Thyroid gland (tissue), 4 donors: ENCODE measurements around the gene KIF23. TPM values are rescaled to one million over a fixed set of nuclear protein-coding genes. Genes with fewer than 3 reads are reported as not detected.

Source experiments
- DNase-seq, 2 donors: peaks; one replicate each; pipeline ENCODE4 v3.0.0-alpha.2; 2019
- H3K27ac ChIP-seq, 3 donors: fragments of 200-600 bp; sonication (generic); 1 replicate in 2 of 3; 2 replicates in 1 of 3; pipeline ENCODE4 v1.5.1; 2016 to 2019; ENCODE audit warnings: mild to moderate bottlenecking in 1 of 3, moderate library complexity in 1 of 3
- H3K27me3 ChIP-seq: fragments of 200-600 bp; sonication (generic); one replicate; pipeline ENCODE4 v1.5.1; 2019
- H3K36me3 ChIP-seq, 2 donors: fragments of 200-600 bp; sonication (generic); one replicate each; pipeline ENCODE4 v1.5.1; 2016 to 2019
- H3K4me1 ChIP-seq, 2 donors: fragments of 200-600 bp; sonication (generic); one replicate each; pipeline ENCODE4 v1.5.1; 2017 to 2019
- H3K4me3 ChIP-seq, 3 donors: fragments of 200-600 bp; sonication (generic); replicated peaks in 1 of 3; 1 replicate in 2 of 3; 2 replicates in 1 of 3; pipeline ENCODE4 v1.5.1; 2016; ENCODE audit warnings: mild to moderate bottlenecking in 1 of 3
- H3K9me3 ChIP-seq: fragments of 200-600 bp; sonication (generic); one replicate; pipeline ENCODE4 v1.5.1; 2017
- CTCF ChIP-seq, 6 experiments: fragments of 200-600 bp in 3 of 6; fragments of 450-650 bp in 3 of 6; sonication (generic) in 3 of 6; IDR thresholded peaks; one replicate each; pipeline ENCODE4 v1.5.1; 2016 to 2019; ENCODE audit warnings: antibody characterized with exemption in 6 of 6, mild to moderate bottlenecking in 2 of 6, inconsistent platforms in 1 of 6, moderate library complexity in 1 of 6
- POLR2A ChIP-seq, 2 donors: fragments of 450-650 bp; IDR thresholded peaks; one replicate each; pipeline ENCODE4 v1.6.1; 2017; ENCODE audit warnings: antibody characterized with exemption in 2 of 2, mild to moderate bottlenecking in 2 of 2, moderate library complexity in 1 of 2
- WGBS, 2 donors: methylation state at CpG; one replicate each; pipeline ENCODE4 v1.1.5; 2017; 5-methylcytosine and 5-hydroxymethylcytosine counted together
- intact Hi-C: fragments of 100-400 bp; cut with DNase I; formaldehyde crosslinking; loops from one replicate; pipeline ENCODE4 v1.15.1; 2023
- total RNA-seq, 4 donors: library from RNA; depleted of rRNA; stranded (reverse); fragments of >200 nt; gene quantifications; one replicate each; pipeline ENCODE4 v1.2.3, GENCODE V29; 2016

Gene KIF23
- total RNA-seq, 4 donors from 2014 or later = 0.40 to 3.3 (median 1.2) TPM; not detected in 1

DNA sequence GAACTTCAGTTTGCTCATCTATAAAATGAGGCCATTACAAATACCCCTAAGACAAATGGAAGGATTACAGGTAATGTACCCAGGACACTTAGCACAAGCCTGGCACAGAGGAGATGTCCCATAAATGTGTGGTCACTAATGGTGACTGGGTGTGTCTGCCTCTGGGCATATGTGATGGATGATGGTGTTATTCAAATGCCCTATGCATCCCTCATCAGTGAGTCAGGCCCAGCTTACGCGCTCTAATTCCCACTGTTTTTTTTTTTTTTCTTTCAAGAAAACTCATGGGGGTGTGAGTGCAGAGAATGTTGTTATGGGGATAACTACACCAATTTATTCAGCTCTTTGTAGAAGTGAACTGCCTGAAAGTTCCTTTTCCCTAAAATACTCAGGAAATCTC is 23.6 kb upstream of the KIF23 start:
- H3K36me3 ChIP-seq = no peaks in the 10 kb centered on the region
- TF ChIP-seq POLR2A (IDR thresholded peaks at IDR 0.05) (no peak), CTCF (IDR thresholded peaks at IDR 0.05) (no peak)
- peak overlapping the region; percentile 47 to 75 (median 69) for H3K27ac ChIP-seq
- intact Hi-C loops = no loop called here
- no peaks in the 10 kb centered on the region for H3K27me3 ChIP-seq
- H3K9me3 ChIP-seq = no peaks in the 10 kb centered on the region
- H3K4me3 ChIP-seq = no peak overlapping the region
- peaks cover 24 to 28% of the 10 kb centered on the region in 2 donors for H3K4me1 ChIP-seq
- 83 to 90% methylated on average over 2 of the region's 2 CpGs for WGBS, 2 donors
- no peak for DNase-seq

DNA sequence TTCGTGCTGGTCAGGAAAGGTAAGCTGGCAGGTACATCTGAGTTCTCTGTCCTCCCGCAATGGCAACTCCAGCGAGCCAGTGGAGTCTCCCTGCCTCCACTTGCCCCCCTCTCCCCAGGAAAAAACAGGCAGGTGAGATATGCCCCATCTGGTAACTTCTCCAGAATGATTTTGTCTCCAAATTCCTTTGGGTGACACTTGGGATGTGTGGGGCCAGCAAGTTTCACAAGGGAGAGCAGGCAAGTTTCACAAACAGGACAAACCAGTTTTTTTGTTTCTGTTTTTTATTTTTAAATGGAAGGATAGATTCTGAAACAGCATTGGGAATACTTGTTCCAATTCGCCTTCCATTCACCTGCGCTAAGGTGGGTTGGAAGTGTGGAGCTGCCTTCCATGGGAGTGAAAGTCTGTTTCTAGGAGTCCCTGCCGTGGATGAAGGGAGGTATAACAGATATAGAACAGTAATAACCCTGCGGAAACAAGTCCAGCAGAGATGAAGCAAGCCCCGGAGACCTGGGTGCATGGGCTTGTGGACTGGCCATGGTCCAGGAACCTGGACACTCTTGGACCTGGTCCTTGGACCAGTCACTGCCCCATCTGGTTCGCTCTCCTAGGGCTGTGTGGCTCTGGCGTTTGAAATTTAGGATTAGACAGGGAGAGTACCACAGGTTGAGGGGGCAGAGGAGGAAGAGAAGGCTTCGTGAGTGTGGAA is 22.9 kb upstream of the KIF23 start:
- 68 to 74% methylated on average over 11 of the region's 11 CpGs for WGBS, 2 donors
- H3K27me3 ChIP-seq = no peaks in the 10 kb centered on the region
- H3K36me3 ChIP-seq = no peaks in the 10 kb centered on the region
- no peaks in the 10 kb centered on the region for H3K9me3 ChIP-seq
- TF ChIP-seq POLR2A (IDR thresholded peaks at IDR 0.05) (no peak), CTCF (IDR thresholded peaks at IDR 0.05) (no peak)
- peaks cover 24 to 28% of the 10 kb centered on the region in 2 donors for H3K4me1 ChIP-seq
- peak overlapping the region; percentile 47 to 81 (median 75) for H3K27ac ChIP-seq
- H3K4me3 ChIP-seq = no peak overlapping the region
- DNase-seq = peak; percentile 46 to 57
- intact Hi-C loops = no loop called here

DNA sequence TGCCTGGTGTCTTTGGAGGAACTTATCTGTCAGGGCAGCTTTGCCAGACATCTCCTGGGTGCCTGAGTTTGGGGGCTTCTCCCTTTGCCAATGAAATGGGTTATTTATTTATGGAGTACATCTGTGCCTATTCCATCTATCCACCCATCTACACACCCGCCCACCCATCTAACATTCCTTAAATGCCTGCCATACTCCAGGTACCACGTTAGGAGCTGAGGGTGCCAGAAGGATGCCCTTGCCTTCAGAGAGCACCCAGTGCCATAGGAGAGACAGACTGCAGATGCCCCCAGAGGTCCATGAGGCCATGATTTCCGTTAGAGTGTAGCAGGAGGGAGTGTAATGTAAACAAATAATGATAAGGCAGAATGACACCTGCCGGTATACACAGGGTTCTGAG is 21.8 kb upstream of the KIF23 start:
- 66 to 76% methylated on average over 4 of the region's 4 CpGs for WGBS, 2 donors
- H3K4me1 ChIP-seq = peaks cover 24 to 28% of the 10 kb centered on the region in 2 donors
- no peak for DNase-seq

GRCh38 chr15:69393831-69394491 is 20.2 kb upstream of the KIF23 start:
- no peak for TF ChIP-seq CTCF (IDR thresholded peaks at IDR 0.05)
- TF ChIP-seq POLR2A (IDR thresholded peaks at IDR 0.05) = no peak
- no peaks in the 10 kb centered on the region for H3K27me3 ChIP-seq
- intact Hi-C loops = loop anchor here (2.0 kb wide), 1 partner anchor 337 kb away; no protein-coding TSS in a partner anchor
- WGBS, 2 donors = 32 to 37% methylated on average over 11 of the region's 11 CpGs
- peak overlapping the region in 2 of 3 donors; percentile 39 to 47 for H3K27ac ChIP-seq
- H3K36me3 ChIP-seq = no peaks in the 10 kb centered on the region
- no peaks in the 10 kb centered on the region for H3K9me3 ChIP-seq
- H3K4me1 ChIP-seq = peaks cover 24 to 28% of the 10 kb centered on the region in 2 donors
- DNase-seq = peak; percentile 52 to 66
- no peak overlapping the region for H3K4me3 ChIP-seq

More for the DNA sequence above, 21.8 kb upstream of the KIF23 start:
- no peaks in the 10 kb centered on the region for H3K9me3 ChIP-seq
- no peaks in the 10 kb centered on the region for H3K36me3 ChIP-seq
- intact Hi-C loops = loop anchor here (2.0 kb wide), 1 partner anchor 336 kb away; no protein-coding TSS in a partner anchor
- TF ChIP-seq CTCF (IDR thresholded peaks at IDR 0.05) = no peak
- TF ChIP-seq POLR2A (IDR thresholded peaks at IDR 0.05) = no peak
- no peak overlapping the region for H3K4me3 ChIP-seq
- no peak overlapping the region for H3K27ac ChIP-seq
- no peaks in the 10 kb centered on the region for H3K27me3 ChIP-seq
